GM18499 (cell line): ENCODE data around the gene COL26A1.

Source experiments
- ATAC-seq: cut with Tn5 transposase; IDR thresholded peaks from one replicate; pipeline ENCODE4 v1.9.1; 2021; ENCODE audit warnings: moderate number of reproducible peaks; ENCODE audit not compliant: insufficient read depth, unreplicated experiment

The COL26A1 gene

DNA sequence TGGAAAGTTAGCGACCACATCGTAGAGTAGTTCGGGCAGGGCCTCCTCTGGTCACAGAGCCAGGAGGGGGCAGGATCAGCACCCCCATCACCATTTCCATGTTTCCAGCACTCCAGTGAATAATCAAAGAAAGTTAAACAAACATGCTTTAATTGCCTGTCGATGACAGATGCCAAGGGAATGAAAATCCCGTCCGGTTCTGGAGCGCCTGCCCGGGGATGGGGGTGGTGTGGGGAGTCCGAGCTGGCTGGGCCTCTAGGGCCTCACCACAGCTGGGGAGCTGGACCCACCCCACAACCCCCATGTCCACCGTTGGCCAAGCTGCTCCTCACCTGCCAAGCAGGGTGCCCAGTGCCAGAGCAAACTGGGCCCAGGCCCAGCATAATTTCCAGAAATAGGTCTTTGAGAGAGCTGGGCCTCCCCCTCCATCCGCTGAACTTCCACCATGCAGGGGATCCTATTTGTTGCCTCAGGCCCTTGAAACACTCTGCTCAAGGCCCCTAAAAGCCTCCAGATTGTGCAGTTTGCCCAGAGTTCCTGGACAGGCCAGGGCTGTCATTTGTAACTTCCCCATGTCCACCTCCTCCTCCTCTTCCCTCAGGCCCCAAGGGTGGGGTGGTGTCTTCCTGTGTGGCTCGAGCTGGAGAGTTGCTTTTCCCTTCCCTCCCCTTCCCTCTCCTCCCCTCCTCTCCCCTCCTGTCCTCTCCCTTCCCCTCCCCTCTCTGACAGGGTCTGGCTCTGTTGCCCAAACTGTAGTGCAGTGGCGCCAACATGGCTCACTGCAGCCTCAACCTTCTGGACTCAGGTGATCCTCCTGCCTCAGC is 165.4 kb downstream of the COL26A1 start:
- ATAC-seq: no peak

DNA sequence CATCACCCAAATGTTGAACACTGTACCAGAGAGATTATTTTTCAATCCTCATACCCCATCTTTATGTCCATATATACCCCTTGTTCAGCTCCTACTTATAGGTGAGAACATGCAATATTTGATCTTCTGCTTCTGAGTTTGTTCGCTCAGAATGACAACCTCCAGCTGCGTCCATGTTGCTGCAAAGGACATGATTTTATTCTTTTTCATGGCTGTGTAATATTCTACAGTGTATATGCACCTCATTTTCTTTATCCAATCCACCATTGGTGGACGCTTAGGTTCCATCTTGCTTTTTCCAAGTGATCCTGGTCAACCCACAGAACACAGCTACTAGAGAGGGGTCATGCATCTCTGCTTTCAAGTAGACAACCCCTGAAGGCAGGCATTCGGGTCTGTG is 166.9 kb downstream of the COL26A1 start:
- no peak for ATAC-seq

DNA sequence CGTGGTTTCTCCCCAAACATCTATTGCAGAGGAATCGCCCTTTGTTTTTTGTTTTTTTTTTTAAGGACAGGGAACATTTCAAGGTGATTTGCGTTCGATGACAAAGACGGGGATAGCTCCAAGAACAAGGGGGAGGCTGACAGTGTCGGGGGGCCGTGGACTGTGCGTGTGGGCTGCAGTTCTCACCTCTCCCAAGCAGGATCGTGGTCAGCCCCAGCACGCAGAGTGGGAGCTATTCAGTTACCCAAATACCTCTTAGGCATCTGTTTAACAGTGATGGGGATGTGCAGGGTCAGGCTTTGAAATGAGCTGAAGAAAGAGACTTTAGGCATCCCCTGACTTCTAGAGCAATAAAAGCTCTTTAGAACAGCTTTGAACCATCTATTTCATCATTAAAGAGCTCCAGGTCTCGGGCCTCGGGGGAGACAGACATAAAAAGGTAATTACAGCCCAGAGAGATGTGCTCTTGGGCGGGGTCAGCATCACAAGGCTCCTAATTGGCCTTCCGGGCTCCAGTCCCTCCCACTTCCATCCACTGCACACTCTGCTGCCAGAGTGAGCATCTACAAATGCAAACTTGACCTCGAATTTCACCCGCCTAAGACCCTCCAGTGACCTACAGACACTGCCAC is 169.2 kb downstream of the COL26A1 start:
- no peak for ATAC-seq

DNA sequence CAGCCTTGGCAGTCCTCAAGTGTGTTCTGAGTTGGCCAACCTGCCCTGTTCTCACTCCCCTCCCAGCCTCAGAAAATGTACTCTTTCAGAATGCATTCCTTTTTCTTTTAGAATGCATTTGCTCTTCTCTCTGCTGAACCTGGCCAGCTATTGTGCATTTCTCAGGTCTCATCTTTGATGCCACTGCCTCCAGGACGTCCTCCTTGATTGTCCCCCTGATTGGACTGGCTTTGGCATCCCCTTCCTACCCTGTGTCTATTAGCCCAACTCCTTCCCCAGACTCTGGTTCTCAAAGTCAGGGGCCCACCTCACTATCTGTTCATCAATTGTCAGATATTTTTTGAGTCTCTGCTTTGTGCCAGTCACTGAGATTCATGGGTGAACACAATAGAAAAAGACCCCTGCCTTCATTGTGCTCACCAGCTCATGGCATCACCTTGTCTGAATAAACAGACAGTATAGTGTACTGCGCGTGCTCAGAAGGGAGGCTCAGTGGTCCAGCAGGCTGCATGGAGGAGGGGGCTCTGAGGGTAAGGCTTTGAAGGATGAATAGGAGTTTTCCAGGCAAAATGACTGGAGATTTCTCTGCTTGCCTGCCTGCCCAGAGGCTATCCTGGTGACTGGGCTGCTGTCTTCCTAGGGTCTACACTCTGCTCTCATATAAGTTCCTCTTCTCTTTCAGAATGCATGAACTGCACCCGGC is 169.9 kb downstream of the COL26A1 start:
- ATAC-seq: no peak

DNA sequence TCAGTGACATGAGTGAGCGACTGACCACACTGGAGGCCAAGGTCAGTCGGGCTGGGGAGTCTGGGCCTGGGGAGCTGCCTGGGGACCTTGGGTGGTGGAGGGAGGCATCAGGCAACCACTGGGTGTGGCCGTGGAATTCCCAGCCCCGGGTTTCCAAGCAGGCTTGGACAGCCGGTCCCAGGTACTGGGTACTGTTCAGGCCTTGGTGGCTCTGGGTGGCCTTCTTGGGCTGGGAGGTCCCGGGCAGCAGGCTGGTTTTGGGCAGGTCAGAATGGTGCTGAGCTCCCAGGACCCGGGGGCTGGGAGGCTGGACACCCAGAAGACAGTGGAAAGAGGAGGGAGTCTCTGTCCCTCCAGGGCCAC is 170.4 kb downstream of the COL26A1 start:
- ATAC-seq: no peak

DNA sequence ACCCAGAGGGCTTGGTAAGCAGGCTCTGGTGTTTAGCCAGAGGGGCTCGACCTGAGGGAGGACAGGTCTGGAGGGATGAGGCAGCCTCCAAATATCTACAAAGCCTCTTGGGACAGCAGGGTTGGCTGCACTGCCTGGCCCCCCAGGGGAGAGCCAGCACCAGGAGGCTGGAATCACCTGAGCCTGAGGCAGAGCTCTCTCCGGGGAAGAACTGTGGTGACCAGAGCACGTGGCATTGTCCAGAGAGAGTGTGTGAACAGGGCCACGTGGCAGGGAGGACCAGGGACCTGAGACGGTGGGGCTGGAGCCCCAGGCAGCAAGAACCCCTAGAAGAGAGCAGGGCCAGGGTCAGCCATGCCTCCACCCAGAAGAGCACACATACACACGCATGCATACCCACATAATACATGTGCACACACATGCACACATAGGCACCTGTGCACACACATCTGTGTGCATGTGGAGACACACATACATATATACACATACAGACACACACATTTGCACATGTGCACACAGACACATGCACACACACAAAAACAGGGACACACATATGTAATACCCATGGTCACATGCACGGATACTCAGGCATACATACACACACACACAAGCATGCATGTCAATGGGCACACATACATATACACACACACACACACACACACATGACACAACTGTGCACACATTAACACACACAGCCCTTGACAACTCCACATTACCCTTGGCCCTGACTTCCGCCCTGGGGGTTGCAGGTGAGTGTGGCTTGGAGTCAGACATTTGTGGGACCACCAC is 171.5 kb downstream of the COL26A1 start:
- no peak for ATAC-seq

DNA sequence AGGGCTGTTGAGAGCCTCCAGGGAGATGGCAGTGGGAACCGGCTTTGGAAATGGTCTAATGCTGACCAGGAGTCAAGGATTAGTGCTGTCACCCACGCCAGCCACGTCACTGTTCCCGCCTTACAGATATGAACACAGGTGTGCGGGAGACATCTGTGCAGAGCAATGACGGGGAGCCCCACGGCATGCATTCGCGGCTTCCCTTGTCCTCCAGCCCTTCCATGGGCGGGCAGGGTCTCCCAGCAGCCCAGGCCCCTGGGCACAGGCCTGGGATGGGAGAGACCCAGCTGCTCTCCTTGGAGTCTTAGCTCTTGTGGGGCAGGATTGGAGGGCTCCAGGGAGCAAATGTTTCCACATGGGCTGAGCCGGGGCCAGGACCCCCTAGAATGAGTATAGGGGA is 172.2 kb downstream of the COL26A1 start:
- no peak for ATAC-seq

DNA sequence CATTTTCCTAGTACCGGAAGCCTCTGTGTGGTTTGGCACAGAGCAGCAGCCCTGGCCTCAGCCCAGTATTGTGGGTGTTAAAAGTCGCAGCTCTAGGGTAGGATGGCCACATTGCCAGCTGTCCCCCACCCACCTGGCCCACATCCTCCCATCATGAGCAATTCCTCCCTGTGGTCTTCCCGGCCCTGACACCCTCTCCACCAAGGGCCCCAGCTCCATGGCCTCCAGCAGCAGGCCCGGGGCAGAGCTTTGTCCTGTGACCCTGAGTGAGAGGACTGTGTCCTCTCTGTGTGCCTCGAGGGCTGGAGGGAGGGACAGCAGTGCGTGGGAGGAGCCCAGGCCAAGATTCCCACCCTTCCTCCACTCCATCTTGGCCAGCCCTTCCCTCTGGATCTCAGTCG is 172.7 kb downstream of the COL26A1 start:
- ATAC-seq: no peak

DNA sequence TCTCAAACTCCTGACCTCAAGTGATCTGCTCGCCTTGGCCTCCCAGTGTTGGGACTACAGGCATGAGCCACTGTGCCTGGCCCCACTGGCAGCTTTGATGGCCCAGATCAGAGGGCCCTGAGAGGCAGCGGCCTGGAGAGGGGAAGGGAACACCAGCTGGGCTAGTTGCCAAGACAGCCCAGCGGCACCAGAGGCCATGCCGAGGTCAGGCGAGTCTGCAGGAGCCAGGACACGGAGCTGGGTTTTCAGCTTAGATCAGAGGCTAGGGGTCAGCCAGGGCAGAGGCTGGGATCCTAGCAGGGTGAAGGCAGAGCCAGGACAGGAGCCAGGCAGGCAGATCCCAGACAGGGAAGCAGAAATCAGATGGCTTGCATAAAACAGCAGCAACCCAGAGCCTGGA is 173.6 kb downstream of the COL26A1 start:
- no peak for ATAC-seq

DNA sequence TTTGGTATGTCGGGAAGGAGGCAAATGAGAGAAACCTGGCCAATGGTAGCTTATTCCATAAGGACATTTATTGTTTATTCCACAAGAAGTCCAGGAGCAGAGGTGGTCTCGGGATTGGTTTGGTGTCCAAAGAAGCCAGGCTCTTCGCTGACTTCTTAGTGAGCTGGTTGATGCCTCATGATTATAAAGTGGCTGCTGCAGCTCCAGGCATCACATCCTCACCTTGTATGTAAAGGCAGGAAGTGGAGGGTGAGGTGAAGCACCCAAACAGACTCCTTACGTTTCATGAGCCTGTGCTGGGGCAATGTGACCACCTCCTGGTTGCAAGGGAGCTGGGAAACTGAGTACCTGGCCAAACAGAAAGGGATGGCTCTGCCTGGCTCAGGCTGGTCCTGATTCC is 174.0 kb downstream of the COL26A1 start:
- ATAC-seq: no peak

DNA sequence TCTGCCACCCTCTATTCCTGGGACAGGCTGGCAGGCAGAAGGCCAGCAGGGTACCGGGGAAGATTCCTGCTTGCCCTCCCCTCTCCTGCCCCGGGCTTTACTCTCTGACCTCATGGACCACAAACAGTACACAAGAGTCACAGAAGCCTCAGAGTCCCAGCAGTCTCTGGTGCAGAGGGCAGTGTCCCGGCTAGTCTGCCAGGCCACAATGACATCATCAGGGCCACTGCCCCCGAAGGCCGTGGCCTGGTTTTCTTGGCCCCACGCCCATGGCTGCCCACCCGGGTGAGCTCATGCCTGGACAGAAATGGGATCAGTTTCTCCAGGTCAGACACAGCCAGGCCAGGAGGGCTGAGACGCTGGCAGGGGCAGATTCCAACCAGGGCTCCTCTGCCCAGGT is 174.5 kb downstream of the COL26A1 start:
- ATAC-seq: no peak

DNA sequence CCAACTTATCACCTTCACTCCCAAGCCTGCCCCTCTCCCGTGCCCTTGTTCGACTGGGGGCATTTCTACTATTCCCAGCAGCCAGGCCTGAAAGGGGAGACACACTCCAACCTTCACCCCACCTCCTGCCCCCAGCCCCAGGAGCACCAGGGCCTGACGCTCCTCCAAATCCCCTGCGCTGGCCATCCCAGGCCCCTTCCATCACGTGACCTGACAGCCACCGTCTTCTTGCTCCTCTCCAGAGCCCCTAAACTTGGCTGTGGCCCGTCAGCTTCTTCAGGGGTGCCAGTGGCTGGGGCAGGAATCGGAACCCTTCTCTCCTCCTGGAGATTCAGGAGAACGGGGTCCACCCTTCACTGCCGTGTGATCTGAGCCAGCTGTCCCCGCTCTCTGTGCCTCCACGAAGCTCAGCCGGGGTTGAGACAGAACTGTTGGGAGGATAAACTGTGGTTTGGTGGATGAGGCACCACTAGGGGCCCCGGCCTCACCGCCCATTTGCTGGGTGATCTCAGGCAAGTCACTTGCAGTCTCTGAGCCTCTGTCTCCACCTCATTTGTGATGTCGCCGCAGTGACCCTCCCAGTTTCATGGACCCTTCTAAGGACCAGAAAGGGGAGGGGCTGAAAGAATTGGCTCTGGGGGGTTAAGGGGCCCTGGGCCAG is 175.4 kb downstream of the COL26A1 start:
- ATAC-seq: no peak

DNA sequence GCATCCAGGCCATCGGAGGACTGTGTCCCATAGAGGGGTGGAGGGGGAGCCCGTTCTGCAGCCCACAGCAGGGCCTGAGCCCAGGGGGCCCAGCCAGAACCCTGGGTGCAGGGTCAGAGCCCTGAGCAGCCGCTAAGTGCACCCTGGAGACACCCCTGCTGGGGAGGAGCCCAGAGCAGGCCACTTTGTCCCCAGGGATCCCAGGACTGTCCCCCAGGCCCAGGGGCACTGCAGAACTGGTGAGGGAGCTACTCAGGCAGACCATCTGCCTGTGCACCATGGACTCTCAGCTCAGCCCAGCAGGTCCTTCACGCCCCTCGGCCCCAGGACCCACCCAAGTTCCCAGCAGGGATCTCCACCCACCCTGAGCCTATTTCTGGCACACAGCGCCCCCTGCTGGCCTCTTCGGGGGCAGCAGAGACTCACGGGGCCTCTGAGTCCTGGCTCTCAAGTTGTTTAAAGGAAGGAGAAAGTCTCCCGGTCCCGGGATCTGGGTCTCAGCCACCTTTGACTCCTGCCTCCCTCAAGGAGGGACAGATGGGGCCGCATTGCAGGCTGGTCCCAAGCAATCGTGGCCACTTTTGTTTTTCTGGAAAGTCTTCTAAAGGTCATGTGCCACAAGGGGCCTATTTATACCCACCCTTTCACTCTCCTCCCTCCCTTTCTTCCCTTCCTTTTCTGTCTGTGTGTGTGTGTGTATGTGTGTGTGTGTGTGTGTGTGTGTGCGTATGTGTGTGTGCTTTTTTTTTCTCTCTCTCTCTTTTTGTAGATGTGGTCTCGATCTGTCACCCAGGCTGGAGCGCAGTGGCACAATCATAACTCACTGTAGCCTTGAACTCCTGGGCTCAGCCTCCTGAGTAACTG is 176.2 kb downstream of the COL26A1 start:
- ATAC-seq: no peak

DNA sequence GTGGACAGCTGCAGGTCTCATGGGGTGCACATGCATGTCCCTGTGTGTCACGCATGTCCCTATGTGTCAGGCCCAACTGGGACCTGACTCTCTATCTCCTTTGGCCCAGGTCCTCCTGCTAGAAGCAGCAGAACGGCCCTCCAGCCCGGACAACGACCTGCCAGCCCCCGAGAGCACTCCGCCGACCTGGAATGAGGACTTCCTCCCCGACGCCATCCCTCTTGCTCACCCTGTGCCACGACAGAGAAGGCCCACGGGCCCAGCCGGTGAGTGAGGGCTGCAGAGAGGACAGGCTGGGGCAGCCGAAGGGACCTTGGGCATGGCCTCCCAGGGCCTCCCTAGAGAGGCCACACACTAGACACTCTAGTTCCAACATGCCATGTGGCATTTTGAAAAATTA is 177.1 kb downstream of the COL26A1 start:
- ATAC-seq: no peak

DNA sequence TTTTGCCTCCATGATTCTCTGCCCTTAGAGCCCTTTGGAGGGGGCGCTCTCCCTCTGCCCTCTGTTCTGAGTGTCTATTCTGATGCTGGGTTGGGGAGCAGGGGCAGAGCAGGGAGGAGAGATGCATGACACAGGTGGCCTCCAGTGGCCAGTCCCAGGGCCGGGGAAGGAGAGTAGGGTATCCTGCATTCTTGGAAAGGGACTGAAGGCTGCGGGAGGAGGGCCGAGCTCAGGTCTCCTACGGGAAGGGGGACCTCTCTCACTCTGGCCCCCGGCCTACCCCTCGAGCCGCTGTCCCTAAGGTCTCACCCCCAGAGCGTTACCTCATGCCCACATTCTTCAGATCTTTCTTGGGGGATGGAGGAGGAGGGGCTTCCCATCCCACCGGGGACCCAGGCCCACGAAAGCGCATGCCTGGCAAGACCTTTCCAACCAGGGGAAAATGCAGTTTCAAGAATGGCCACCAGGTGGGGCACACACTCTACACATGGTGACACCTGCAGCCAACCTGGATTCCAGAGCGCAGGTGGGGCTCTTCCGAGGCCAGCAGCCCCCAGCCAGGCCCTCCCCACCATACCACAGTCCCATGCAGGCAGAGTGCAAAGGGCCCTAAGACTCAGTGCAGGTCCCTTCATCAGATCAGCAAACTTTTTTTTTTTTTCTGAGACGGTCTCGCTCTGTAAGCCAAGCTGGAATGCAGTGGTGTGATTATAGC is 180.0 kb downstream of the COL26A1 start:
- no peak for ATAC-seq

DNA sequence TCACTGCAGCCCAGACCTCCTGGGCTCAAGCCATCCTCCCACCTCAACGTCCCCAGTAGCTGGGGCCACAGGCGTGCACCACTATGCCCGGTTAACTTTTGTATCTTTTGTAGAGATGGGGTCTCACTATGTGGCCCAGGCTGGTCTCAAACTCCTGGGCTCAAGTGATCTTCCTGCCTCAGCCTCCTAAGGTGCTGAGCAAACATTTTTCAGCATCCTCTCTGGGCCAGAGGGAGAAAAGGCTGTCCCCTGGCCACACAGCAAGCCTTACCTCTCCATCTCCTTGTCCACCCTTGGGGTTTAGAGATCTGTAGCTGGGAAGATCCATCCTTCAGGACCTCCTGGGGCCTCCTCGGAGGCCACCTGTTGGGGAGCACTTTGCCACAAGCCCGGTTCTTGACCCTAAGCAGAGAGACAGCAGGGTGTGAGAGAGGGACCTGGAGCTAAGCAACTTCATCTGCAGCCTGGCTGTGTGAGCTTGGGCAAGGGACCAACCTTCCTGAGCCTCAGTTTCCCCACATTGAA is 180.6 kb downstream of the COL26A1 start:
- no peak for ATAC-seq

DNA sequence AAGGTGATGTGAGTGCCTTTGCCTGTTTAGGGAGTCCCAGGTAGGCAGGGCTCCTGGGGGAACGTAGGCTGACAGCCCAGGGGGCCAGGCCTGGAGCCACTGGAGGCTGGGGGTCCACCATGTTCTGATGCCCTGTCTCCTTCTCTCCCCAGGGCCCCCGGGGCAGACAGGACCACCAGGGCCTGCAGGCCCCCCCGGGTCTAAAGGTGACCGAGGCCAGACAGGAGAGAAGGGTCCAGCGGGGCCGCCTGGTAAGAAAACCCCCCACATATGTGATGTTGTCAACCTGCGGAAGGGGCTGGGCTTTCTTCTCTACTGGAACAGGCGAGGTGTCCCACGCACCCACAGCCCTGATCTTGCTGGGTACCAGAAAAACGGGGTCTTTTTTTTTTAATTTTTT is 181.2 kb downstream of the COL26A1 start:
- ATAC-seq: no peak

DNA sequence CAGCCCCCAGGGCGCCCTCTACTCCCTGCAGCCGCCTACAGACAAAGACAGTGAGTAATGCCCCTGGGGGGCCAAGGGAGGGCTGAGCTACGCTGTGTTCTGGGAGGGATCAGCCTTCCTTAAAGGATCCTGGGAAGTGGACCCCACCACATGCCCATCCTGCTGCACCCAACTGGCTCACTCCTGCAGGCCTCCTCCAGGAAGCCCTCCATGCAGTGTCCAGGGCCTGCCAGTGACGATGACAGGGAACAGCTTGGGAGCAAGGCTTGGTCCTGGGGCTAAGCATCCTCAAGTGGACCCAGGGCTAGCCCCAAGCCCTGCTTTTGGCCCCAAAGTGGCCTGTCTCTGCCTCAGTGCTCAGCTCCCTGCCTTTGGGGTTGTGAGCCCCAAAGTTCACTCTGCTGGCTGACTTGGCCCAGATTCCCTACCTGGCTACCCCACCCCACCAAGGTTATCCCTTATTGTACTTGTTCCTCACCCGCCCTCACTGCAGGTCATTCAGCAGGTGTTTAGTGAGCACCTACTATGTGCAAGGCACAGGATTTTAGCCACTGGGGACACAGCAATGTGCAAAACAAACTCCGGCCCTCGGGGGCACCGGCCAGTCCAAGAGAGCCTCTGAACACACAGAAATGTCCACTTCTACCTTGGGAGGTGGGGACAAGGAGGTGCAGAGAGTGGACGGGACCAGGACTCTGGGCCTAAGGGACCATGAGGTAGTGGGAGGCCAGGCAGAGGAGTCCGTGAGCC is 182.9 kb downstream of the COL26A1 start:
- no peak for ATAC-seq
